HG03432 (cell line): ENCODE measurements around the gene HSBP1.
A peak's percentile ranks its signal among the peaks of the same experiment; 100 is the strongest.

Experiments used
- ATAC-seq: cut with Tn5 transposase; IDR thresholded peaks from one replicate; pipeline ENCODE4 v1.9.1; 2021; ENCODE audit warnings: mild to moderate bottlenecking, moderate library complexity; ENCODE audit not compliant: unreplicated experiment

Gene HSBP1

GRCh38 chr16:83807710-83808572 is at the start of gene HSBP1:
Gene HSBP1, plus strand, starts transcription at chr16:83807978. Its CDS starts 99 bp downstream, at chr16:83808077.
- peak; percentile 93 for ATAC-seq

- no peak for ATAC-seq
Measured at GRCh38 chr16:83762141-83762991, 45.4 kb upstream of the HSBP1 start.

- ATAC-seq = no peak
Measured at GRCh38 chr16:83762992-83763358, 44.8 kb upstream of the HSBP1 start.

- no peak for ATAC-seq
Measured at GRCh38 chr16:83768986-83769385, 38.8 kb upstream of the HSBP1 start.

- ATAC-seq = no peak
Measured at GRCh38 chr16:83769397-83770008, 38.3 kb upstream of the HSBP1 start.

GRCh38 chr16:83771306-83771942 is 36.4 kb upstream of the HSBP1 start:
- no peak for ATAC-seq

- ATAC-seq = no peak
Measured at GRCh38 chr16:83772806-83773205, 35.0 kb upstream of the HSBP1 start.

GRCh38 chr16:83774066-83774465 is 33.7 kb upstream of the HSBP1 start:
- ATAC-seq = no peak

GRCh38 chr16:83776944-83777343 is 30.8 kb upstream of the HSBP1 start:
- no peak for ATAC-seq

- no peak for ATAC-seq
Measured at GRCh38 chr16:83779886-83780285, 27.9 kb upstream of the HSBP1 start.

GRCh38 chr16:83785455-83785854 is 22.3 kb upstream of the HSBP1 start:
- ATAC-seq = no peak

GRCh38 chr16:83789642-83790401 is 18.0 kb upstream of the HSBP1 start:
- ATAC-seq = no peak

- no peak for ATAC-seq
Measured at GRCh38 chr16:83791916-83792315, 15.9 kb upstream of the HSBP1 start.

GRCh38 chr16:83792391-83792790 is 15.4 kb upstream of the HSBP1 start:
- ATAC-seq = no peak

GRCh38 chr16:83793179-83793578 is 14.6 kb upstream of the HSBP1 start:
- no peak for ATAC-seq

GRCh38 chr16:83794860-83795554 is 12.8 kb upstream of the HSBP1 start:
- ATAC-seq = no peak

- ATAC-seq = no peak
Measured at GRCh38 chr16:83797013-83797412, 10.8 kb upstream of the HSBP1 start.

- ATAC-seq = no peak
Measured at GRCh38 chr16:83799336-83799735, 8.4 kb upstream of the HSBP1 start.

- ATAC-seq = peak; percentile 72
Measured at GRCh38 chr16:83802135-83802534, 5.6 kb upstream of the HSBP1 start.
